ENCODE data around the gene TH.

TH gene

DNA sequence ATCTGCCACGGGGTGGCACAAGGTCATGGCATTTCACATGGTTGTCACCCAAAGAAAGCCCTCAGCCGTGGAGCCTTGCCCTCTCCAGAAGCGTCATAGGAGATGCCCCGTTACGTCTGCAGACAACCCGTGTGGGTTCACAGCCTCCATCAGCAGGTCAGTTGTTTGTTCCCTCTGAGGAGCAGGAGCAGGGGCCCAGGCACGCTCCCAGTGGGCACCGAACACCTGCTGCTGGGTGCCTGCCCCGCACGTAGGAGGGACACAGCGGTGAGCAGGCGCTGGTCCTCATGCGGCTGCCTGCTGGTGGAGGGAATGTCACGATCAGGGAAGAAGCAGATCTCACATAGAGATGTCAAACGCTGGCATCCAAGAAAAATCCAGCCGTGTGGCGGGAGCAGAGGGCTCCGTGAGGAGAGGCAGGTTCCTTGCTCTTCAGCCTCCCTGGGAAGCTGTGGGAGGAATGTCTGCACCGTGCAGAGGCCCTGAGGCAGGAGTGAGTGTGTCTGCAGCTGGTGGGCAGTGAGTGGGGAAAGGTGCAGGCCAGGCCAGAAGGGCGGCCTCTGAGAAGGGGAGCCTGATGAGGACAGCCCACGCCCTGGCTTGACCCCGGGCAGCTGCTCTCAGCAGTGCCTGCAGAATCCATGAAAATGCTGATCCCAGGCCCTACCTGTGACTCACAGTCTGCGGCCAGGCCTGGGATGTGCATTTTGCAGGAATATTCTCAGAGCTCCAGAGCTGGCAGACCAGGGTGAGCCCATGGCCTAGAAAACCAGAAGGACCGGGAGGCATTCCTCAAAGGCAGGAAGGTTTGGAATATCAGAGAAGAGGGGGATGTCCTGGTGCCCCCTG is 36.4 kb upstream of the TH start:
- H3K27me3 ChIP-seq (ENCODE audit: control insufficient read depth, insufficient read depth, low read length) = no peaks in the 10 kb centered on the region
- H3K4me1 ChIP-seq (ENCODE audit: control insufficient read depth, insufficient read depth, low read length) = no peaks in the 10 kb centered on the region; the same call in 1 of the 2 replicates
- H3K27ac ChIP-seq (ENCODE audit: low read depth, low read length) = no peak overlapping the region
- H3K9ac ChIP-seq (ENCODE audit: low read depth, low read length) = no peak overlapping the region
- no peaks in the 10 kb centered on the region for H3K9me3 ChIP-seq (ENCODE audit: control insufficient read depth, insufficient read depth, low read length)
- H3K4me3 ChIP-seq (ENCODE audit: low read depth, low read length) = no peak overlapping the region
- no peaks in the 10 kb centered on the region for H3K36me3 ChIP-seq (ENCODE audit: control insufficient read depth, insufficient read depth, low read length)

DNA sequence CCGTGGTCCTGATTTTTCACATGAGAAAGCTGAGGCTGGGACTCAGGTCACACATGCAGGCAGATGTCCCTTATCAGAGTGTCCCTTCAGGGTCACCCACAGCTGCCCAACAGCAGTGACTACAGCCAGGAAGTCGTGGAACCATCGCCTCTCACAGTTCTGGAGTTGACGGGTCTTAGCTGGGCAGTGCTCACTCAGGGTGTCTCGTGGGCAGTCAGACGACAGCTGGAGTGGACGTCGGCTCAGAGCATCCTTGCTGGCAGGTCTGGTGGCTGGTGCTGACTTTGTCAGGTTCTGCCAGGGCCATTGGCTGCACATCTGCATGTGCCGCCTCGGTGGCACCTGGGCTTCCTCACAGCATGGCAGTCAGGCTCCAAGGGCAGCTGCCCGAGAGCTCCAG is 35.6 kb upstream of the TH start:
- H3K27me3 ChIP-seq (ENCODE audit: control insufficient read depth, insufficient read depth, low read length) = no peaks in the 10 kb centered on the region

DNA sequence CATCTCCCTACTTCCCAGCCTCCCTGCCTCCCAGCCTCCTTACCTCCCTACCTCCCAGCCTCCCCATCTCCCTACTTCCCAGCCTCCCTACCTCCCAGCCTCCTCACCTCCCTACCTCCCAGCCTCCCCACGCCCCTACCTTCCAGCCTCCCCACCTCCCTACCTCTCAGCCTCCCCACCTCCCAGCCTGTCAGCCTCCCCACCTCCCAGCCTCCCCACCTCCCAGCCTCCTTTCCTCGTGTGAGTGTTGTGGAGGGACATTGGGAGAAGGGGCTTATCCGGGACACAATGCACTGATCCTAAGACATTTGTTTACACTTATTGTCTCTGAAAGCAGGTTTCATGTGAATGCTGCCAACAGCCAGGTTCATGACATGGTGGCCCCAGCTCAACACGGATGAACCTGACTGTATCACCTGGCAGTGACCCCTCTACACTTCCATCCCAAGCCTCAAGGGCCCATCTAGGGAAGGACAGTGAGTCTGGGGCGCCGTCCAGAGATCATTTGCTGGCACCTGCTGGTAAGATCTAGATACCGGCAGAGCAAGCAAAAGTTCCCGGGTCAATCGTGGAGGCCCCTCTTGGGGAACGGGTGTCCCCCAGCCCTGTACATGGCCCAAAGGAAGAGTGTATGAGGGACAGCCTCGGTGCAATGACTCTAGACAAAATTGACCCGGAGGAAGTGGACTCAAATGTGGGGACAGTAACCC is 34.5 kb upstream of the TH start:
- Histone ChIP-seq H3K36me3 (ENCODE audit: control insufficient read depth, insufficient read depth, low read length) (no peaks in the 10 kb centered on the region), H3K4me1 (ENCODE audit: control insufficient read depth, insufficient read depth, low read length) (no peaks in the 10 kb centered on the region), H3K9me3 (ENCODE audit: control insufficient read depth, insufficient read depth, low read length) (no peaks in the 10 kb centered on the region), H3K9ac (ENCODE audit: low read depth, low read length) (no peak overlapping the region), H3K27ac (ENCODE audit: low read depth, low read length) (no peak overlapping the region), H3K27me3 (ENCODE audit: control insufficient read depth, insufficient read depth, low read length) (no peaks in the 10 kb centered on the region), H3K4me3 (ENCODE audit: low read depth, low read length) (no peak overlapping the region)

More for the DNA sequence above, 35.6 kb upstream of the TH start:
- Histone ChIP-seq H3K9me3 (ENCODE audit: control insufficient read depth, insufficient read depth, low read length) (no peaks in the 10 kb centered on the region), H3K27ac (ENCODE audit: low read depth, low read length) (no peak overlapping the region), H3K36me3 (ENCODE audit: control insufficient read depth, insufficient read depth, low read length) (no peaks in the 10 kb centered on the region), H3K4me3 (ENCODE audit: low read depth, low read length) (no peak overlapping the region), H3K4me1 (ENCODE audit: control insufficient read depth, insufficient read depth, low read length) (no peaks in the 10 kb centered on the region), H3K9ac (ENCODE audit: low read depth, low read length) (no peak overlapping the region)

DNA sequence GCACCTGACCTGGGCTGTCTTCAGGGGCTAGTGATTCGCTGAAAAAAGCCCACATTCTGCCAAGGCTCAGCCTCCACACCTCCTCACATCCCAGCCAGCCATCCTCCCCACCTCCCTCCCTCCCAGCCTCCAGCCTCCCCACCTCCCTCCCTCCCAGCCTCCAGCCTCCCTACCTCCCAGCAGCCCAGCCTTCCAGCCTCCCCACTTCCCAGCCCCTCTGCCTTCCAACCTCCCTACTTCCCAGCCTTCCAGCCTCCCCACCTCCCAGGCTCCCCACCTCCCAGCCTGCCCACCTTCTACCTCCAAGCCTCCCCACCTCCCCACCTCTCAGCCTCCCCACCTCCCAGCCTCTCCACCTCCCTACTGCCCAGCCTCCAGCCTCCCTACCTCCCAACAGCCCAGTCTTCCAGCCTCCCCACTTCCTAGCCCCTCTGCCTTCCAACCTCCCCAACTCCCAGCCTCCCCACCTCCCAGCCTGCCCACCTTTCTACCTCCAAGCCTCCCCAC is 33.7 kb upstream of the TH start:
- Histone ChIP-seq H3K36me3 (ENCODE audit: control insufficient read depth, insufficient read depth, low read length) (no peaks in the 10 kb centered on the region), H3K27me3 (ENCODE audit: control insufficient read depth, insufficient read depth, low read length) (no peaks in the 10 kb centered on the region)

DNA sequence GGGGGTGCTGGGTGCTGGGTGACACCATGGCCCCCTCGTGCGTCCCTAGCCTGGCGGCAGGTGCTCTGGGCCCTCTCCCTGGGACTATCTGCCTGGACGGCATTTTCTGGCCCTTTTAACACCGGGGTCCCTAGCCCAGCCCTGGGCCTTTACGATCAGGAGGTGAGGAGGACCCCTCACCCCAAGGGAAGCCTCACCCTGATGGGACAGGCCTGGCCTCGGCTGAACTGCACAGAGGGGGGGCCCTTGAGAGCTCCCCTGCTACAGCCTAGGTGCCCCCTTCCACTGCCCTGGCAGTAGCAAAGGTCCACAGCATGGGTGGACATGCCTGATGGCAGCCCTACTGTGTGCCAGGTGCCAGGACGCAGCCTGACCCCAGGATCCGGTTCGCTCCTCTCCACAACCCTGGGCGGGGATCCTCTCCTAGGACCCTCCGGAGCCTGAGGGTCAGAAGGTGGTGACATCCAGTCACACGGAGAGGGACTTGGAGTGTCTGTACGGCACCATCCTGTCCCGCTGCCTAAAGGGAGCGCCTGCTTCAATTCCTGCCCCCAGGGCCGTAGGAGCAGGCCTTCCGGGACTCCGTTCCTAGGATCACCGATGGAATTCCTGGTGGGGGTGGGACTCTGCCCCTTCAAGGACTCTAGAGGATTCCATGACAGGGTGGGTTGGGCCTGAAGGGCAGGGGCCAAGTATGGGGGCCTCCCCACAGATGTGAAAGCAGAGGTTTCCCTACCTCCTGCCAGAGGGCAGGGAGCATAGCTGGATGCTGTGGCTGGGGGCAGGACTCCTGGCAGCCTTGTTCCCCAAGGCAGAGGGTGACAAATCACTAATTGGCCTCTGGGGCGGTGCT is 33.0 kb upstream of the TH start:
- H3K27me3 ChIP-seq (ENCODE audit: control insufficient read depth, insufficient read depth, low read length) = no peaks in the 10 kb centered on the region
- no peaks in the 10 kb centered on the region for H3K9me3 ChIP-seq (ENCODE audit: control insufficient read depth, insufficient read depth, low read length)
- H3K4me1 ChIP-seq (ENCODE audit: control insufficient read depth, insufficient read depth, low read length) = no peaks in the 10 kb centered on the region
- no peak overlapping the region for H3K9ac ChIP-seq (ENCODE audit: low read depth, low read length)
- no peak overlapping the region for H3K4me3 ChIP-seq (ENCODE audit: low read depth, low read length)
- H3K36me3 ChIP-seq (ENCODE audit: control insufficient read depth, insufficient read depth, low read length) = no peaks in the 10 kb centered on the region
- no peak overlapping the region for H3K27ac ChIP-seq (ENCODE audit: low read depth, low read length)

More for the DNA sequence above, 33.7 kb upstream of the TH start:
- Histone ChIP-seq H3K4me3 (ENCODE audit: low read depth, low read length) (no peak overlapping the region), H3K9ac (ENCODE audit: low read depth, low read length) (no peak overlapping the region), H3K4me1 (ENCODE audit: control insufficient read depth, insufficient read depth, low read length) (no peaks in the 10 kb centered on the region), H3K9me3 (ENCODE audit: control insufficient read depth, insufficient read depth, low read length) (no peaks in the 10 kb centered on the region), H3K27ac (ENCODE audit: low read depth, low read length) (no peak overlapping the region)

DNA sequence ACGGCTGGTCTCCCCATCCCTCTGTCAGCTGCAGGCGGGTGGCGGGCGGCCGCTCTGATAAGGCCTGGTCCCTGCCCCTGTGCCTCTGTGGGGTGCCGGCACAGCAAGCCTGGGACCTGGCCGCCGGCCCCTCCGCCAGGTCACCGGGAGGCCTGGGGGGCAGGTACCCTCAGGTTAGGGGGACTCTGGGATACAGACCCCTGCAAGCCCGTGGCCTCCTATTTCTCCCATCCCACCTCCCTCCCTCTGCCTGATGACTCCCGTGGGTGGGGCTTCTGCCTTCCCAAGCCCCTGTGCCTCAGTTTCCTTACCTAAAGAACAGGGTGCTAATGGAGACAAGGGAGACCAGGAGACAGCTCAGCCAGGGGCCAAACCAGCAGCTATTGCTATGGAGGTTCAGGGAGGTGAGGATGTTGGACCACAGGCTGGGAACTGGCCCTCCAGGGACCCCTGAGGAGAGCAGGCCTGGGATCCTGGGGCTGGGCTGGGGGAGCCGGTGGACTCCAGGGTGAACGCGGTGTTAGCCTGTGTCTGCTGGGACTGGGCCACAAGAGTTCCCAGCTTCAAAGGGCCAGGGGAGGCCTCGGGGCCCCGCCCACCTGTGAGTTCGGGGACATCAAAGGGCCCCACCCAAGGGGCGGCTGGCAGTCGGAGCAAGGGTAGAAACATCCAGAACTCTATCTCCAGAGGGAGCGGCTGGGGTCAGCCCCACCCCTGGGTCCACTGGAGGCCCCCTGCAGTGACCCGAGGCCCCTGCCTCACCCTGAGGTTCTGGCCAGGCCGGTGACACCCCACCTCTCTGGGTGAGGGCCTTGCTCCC is 32.0 kb upstream of the TH start:
- no peaks in the 10 kb centered on the region for H3K36me3 ChIP-seq (ENCODE audit: control insufficient read depth, insufficient read depth, low read length)
- no peak overlapping the region for H3K4me3 ChIP-seq (ENCODE audit: low read depth, low read length)
- no peak overlapping the region for H3K27ac ChIP-seq (ENCODE audit: low read depth, low read length)
- H3K27me3 ChIP-seq (ENCODE audit: control insufficient read depth, insufficient read depth, low read length) = no peaks in the 10 kb centered on the region
- H3K9me3 ChIP-seq (ENCODE audit: control insufficient read depth, insufficient read depth, low read length) = no peaks in the 10 kb centered on the region
- no peak overlapping the region for H3K9ac ChIP-seq (ENCODE audit: low read depth, low read length)
- H3K4me1 ChIP-seq (ENCODE audit: control insufficient read depth, insufficient read depth, low read length) = no peaks in the 10 kb centered on the region

DNA sequence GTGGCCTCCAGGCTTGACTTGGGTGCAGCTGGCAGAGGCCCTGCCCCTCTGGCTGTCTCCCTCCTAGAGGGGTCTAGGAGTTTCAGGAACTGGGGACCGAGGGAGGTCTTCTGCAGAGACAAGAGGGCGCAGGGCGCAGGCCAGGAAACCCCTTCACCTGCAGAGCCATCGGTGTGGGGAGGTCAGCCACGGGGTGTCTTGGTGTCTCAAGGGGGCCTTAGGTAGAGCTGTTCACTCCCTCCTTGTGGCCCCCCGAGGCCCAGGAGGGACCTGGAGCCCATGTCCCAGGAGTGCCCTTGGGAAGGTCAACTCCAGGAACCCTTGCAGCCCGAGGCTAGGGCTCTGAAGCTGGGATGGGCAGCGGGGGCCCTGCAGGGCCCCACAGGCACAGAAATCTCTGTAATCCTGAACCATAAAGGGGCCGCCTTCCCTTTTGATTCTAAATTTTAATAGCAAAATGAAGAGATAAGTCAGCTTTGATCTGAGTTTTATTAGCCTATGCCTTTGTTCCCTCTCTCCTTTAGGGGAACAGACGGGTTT is 31.4 kb upstream of the TH start:
- Histone ChIP-seq H3K9ac (ENCODE audit: low read depth, low read length) (no peak overlapping the region), H3K27me3 (ENCODE audit: control insufficient read depth, insufficient read depth, low read length) (no peaks in the 10 kb centered on the region), H3K4me3 (ENCODE audit: low read depth, low read length) (no peak overlapping the region), H3K36me3 (ENCODE audit: control insufficient read depth, insufficient read depth, low read length) (no peaks in the 10 kb centered on the region), H3K27ac (ENCODE audit: low read depth, low read length) (no peak overlapping the region), H3K9me3 (ENCODE audit: control insufficient read depth, insufficient read depth, low read length) (no peaks in the 10 kb centered on the region), H3K4me1 (ENCODE audit: control insufficient read depth, insufficient read depth, low read length) (no peaks in the 10 kb centered on the region)

DNA sequence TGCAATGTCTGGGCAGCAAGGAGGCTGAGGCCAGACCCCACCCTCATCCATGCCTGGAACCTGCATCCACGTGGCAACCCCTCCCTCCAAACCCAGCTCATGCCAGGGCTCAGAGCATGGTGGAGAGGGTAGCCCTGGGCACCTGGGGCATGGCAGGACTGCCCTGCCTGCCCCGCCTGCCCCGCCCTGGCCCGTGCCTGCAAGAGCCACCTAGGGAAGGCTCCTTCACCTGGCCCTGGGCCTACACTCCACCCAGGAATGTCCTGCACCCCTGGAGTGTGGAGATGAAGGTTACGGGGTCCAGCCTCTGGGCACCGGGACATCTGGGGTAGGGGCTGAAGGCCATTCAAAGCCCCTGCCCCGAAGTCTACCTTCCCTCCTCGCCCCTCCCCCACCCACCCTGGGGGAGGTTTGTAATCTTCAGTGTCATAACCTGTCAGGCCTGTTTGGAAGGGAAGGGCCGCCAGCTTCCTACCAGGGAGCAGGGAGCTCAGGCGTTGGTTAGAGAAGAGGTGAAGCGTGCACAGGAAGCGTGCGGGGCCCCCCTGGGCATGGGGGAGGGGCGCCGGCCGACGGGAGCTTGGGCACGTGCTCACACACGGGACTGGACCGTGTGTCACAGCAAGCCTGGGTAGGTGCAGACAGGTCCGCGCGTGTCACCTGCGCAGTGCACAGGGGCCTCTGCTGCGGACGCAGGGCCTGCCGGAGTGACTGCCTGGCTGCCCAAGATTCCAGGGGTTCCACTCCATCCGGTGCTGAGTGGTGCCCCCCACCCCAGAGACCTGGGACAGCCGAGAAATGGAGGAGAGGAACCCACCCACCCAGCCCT is 30.7 kb upstream of the TH start:
- no peaks in the 10 kb centered on the region for H3K4me1 ChIP-seq (ENCODE audit: control insufficient read depth, insufficient read depth, low read length)
- H3K9me3 ChIP-seq (ENCODE audit: control insufficient read depth, insufficient read depth, low read length) = no peaks in the 10 kb centered on the region
- no peaks in the 10 kb centered on the region for H3K27me3 ChIP-seq (ENCODE audit: control insufficient read depth, insufficient read depth, low read length)
- H3K4me3 ChIP-seq (ENCODE audit: low read depth, low read length) = no peak overlapping the region
- H3K9ac ChIP-seq (ENCODE audit: low read depth, low read length) = no peak overlapping the region
- H3K36me3 ChIP-seq (ENCODE audit: control insufficient read depth, insufficient read depth, low read length) = no peaks in the 10 kb centered on the region
- H3K27ac ChIP-seq (ENCODE audit: low read depth, low read length) = no peak overlapping the region

DNA sequence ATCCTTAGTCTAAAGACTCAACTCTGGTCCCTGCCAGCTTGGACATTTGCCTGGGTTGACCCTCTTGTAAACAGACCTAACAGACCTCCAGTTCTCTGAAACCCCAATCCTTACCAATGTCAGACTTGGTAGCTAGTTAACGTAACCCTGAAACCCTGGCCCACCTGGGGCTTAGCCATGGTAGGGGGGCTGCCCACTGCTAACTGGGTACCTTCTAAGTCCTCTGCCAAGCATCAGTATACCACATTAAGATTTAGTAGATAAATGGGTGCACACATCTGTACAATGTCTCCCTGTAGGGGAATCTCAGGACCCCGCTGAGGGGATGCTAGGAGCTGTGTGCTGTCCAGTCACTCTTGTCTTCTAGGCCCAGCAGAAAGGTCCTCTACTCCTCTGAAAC is 29.9 kb upstream of the TH start:
- Histone ChIP-seq H3K27me3 (ENCODE audit: control insufficient read depth, insufficient read depth, low read length) (peaks cover 6% of the 10 kb centered on the region; the same call in 1 of the 2 replicates), H3K27ac (ENCODE audit: low read depth, low read length) (no peak overlapping the region), H3K4me3 (ENCODE audit: low read depth, low read length) (no peak overlapping the region), H3K9ac (ENCODE audit: low read depth, low read length) (no peak overlapping the region), H3K36me3 (ENCODE audit: control insufficient read depth, insufficient read depth, low read length) (no peaks in the 10 kb centered on the region), H3K4me1 (ENCODE audit: control insufficient read depth, insufficient read depth, low read length) (no peaks in the 10 kb centered on the region), H3K9me3 (ENCODE audit: control insufficient read depth, insufficient read depth, low read length) (no peaks in the 10 kb centered on the region)

All from HUES48 (cell line).